Karpas-422 (cell line): Measurements from ENCODE around the gene ZNF462. TPM values are rescaled to one million over a fixed set of nuclear protein-coding genes. Genes with fewer than 3 reads are reported as not detected.
"Not testable (repeated sequence)": the region's sequence is repeated elsewhere in the genome, so short reads cannot be mapped to it uniquely, and the experiment has no call there.

Source experiments
- DNase-seq: peaks from one replicate; pipeline ENCODE4 v3.0.0-alpha.2; 2015
- H2AFZ ChIP-seq: fragments of 200-600 bp; sonication (generic); 2 replicates; pipeline ENCODE4 v1.6.1; 2014; ENCODE audit warnings: antibody characterized with exemption, low read length, mixed read lengths
- H3K27ac ChIP-seq: fragments of 200-600 bp; sonication (generic); 2 replicates; pipeline ENCODE4 v1.5.1; 2014; ENCODE audit warnings: mild to moderate bottlenecking, low read length, moderate library complexity
- H3K27me3 ChIP-seq: fragments of 200-600 bp; sonication (generic); 2 replicates; pipeline ENCODE4 v1.6.1; 2014; ENCODE audit warnings: low read length, mixed read lengths
- H3K36me3 ChIP-seq: fragments of 200-600 bp; sonication (generic); 2 replicates; pipeline ENCODE4 v1.6.1; 2014; ENCODE audit warnings: low read length, mixed read lengths; ENCODE audit not compliant: insufficient read depth
- H3K4me1 ChIP-seq: fragments of 200-600 bp; sonication (generic); 2 replicates; pipeline ENCODE4 v1.6.1; 2014; ENCODE audit warnings: mild to moderate bottlenecking, low read length, mixed read lengths
- H3K4me2 ChIP-seq: fragments of 200-600 bp; sonication (generic); 2 replicates; pipeline ENCODE4 v1.6.1; 2014; ENCODE audit warnings: low read length, low read depth, mild to moderate bottlenecking; ENCODE audit not compliant: poor library complexity, severe bottlenecking
- H3K4me3 ChIP-seq: fragments of 200-600 bp; sonication (generic); 2 replicates; pipeline ENCODE4 v1.5.1; 2014; ENCODE audit warnings: mild to moderate bottlenecking, antibody characterized with exemption, low read length, mixed read lengths
- H3K79me2 ChIP-seq: fragments of 200-600 bp; sonication (generic); 2 replicates; pipeline ENCODE4 v1.6.1; 2014; ENCODE audit warnings: mild to moderate bottlenecking, low read length, mixed read lengths
- H3K9ac ChIP-seq: fragments of 200-600 bp; sonication (generic); 2 replicates; pipeline ENCODE4 v1.6.0; 2014; ENCODE audit warnings: low read length
- H3K9me2 ChIP-seq: fragments of 200-600 bp; sonication (generic), shearing (Covaris generic); replicated peaks from 2 replicates; pipeline ENCODE4 v1.6.0; 2014; ENCODE audit warnings: mild to moderate bottlenecking, low read length, moderate library complexity; ENCODE audit not compliant: insufficient read depth
- H3K9me3 ChIP-seq: fragments of 300-700, 200-600 bp; sonication (generic); 2 replicates; pipeline ENCODE4 v1.6.1; 2014; ENCODE audit warnings: low read length, mixed read lengths
- H4K20me1 ChIP-seq: fragments of 200-600 bp; sonication (generic); 2 replicates; pipeline ENCODE4 v1.6.1; 2014; ENCODE audit warnings: mild to moderate bottlenecking, antibody characterized with exemption, low read length, low read depth; ENCODE audit not compliant: insufficient read depth
- total RNA-seq: library from RNA; depleted of rRNA; stranded (reverse); fragments of >200 nt; shearing (Covaris generic); gene quantifications from 2 replicates; pipeline ENCODE4 v1.2.3, GENCODE V29; 2014; ENCODE audit warnings: low replicate concordance

ZNF462 gene
- total RNA-seq, 1 experiment from 2014 or later, result not detected

DNA sequence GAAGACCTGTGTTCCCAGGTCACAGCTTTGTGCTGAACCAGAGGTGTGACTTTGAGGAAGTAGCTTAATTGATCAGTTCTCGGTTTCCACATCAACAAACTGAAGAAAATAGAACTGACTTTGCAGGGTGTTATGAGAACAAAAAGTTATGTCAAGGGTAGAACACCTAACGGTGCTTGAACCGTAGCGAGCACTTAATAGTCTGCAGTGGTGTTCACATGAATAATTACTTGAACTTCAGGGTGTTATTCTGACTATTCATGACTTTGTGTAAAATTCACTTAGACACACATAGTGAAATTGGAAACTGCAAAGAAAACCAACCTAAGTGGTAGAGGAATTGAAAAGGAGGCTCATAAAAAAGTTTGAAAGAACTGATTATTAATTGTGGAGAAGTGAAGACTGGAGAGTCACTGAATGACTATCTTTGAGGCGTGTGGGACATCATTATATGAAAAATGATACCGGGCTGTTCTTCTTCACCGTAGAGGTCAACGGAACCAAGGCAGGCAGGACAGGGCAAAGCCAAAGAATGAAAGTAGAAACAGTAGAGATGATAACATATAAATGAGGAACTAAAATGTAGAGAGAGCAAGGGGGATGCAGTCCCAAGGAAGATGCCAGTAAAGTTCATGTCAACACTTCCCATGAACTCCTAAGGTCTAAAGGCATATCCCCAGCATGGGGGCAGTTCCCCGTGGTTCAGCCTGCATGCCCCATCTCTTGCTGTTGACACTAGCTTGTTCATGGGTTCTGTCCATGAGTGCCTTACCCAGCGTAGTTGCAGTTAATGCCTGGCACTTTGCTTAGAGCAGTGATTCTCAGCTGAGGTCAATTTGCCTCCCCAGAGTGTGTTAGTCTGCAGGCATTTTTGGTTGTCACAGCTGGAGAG, 118.7 kb downstream of the ZNF462 start:
- no peak for DNase-seq
- H3K27ac ChIP-seq, result no peak overlapping the region

DNA sequence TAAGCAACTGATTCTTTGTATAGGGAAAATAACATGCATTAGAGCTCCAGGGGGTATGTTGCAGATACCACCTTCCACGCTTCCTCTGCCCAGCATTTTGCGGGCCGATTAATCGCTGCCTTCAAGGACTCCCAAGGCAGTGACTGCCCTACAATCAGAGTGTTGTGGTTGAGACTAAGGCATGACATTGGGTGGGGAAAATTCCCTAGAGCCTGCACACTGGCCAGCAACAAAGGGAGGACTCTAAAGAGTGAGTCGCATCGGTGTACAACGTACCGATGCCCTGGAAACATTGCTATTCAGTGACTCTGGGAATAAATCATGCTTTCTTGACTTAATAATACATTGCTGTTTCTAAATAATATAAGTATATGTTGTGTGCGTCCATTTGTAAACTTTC, 119.7 kb downstream of the ZNF462 start:
- no peaks in the 10 kb centered on the region for H4K20me1 ChIP-seq
- H3K27ac ChIP-seq, result no peak overlapping the region
- H3K4me1 ChIP-seq, result no peaks in the 10 kb centered on the region
- H3K9ac ChIP-seq, result no peak overlapping the region
- H3K79me2 ChIP-seq, result no peaks in the 10 kb centered on the region
- H3K4me2 ChIP-seq, result no peak overlapping the region
- no peaks in the 10 kb centered on the region for H3K9me3 ChIP-seq
- no peak for DNase-seq
- no peaks in the 10 kb centered on the region for H3K27me3 ChIP-seq
- no peaks in the 10 kb centered on the region for H3K36me3 ChIP-seq
- H3K9me2 ChIP-seq, result no peaks in the 10 kb centered on the region
- no peak overlapping the region for H3K4me3 ChIP-seq
- H2AFZ ChIP-seq, result no peak overlapping the region

More for the DNA sequence above, 118.7 kb downstream of the ZNF462 start:
- Histone ChIP-seq H3K4me3 (no peak overlapping the region), H3K4me2 (no peak overlapping the region), H3K36me3 (no peaks in the 10 kb centered on the region), H3K9me2 (no peaks in the 10 kb centered on the region), H3K27me3 (no peaks in the 10 kb centered on the region), H2AFZ (no peak overlapping the region), H3K79me2 (no peaks in the 10 kb centered on the region), H4K20me1 (no peaks in the 10 kb centered on the region), H3K4me1 (no peaks in the 10 kb centered on the region), H3K9ac (no peak overlapping the region), H3K9me3 (no peaks in the 10 kb centered on the region)

DNA sequence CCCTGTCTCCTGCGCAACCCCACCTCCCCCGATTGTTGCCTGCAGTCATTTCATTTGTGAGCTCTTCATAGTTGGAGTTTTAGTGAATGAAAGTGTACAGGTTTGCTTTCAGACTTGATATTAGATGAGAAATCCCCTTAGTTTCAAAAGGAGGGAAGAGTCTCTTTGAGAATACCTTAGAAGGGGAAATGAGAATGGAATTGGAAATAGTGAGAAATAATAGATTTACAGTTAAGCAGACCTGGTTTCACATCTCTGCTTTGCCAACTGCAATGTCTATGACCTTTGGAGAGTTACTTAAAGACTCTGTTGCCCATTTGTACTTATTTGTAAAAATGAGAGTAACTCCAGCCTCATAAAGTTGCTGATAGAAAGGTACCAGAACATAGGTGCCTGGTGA, 120.4 kb downstream of the ZNF462 start:
- no peaks in the 10 kb centered on the region for H3K9me3 ChIP-seq
- no peak overlapping the region for H3K9ac ChIP-seq
- no peak overlapping the region for H2AFZ ChIP-seq
- H3K9me2 ChIP-seq, result no peaks in the 10 kb centered on the region
- no peak for DNase-seq
- no peaks in the 10 kb centered on the region for H4K20me1 ChIP-seq
- H3K4me2 ChIP-seq, result no peak overlapping the region
- H3K4me3 ChIP-seq, result no peak overlapping the region
- no peaks in the 10 kb centered on the region for H3K79me2 ChIP-seq
- no peaks in the 10 kb centered on the region for H3K4me1 ChIP-seq
- H3K27ac ChIP-seq, result no peak overlapping the region
- no peaks in the 10 kb centered on the region for H3K36me3 ChIP-seq
- H3K27me3 ChIP-seq, result no peaks in the 10 kb centered on the region

DNA sequence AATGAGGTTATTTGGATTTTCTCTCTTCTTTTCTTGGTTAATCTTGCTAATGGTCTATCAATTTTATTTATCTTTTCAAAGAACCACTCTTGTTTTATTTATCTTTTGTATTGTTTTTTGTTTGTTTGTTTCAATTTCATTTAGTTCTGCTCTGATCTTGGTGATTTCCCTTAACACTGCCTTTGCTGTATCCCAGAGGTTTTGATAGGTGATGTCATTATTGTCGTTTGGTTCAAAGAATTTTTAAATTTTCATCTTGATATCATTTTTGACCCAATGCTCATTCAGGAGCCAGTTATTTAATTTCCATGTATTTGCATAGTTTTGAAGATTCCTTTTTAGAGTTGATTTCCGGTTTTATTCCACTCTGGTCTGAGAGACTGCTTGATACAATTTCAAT, 126.9 kb downstream of the ZNF462 start:
- not testable (repeated sequence) for H3K9ac ChIP-seq, H3K9me3 ChIP-seq, H4K20me1 ChIP-seq, H3K9me2 ChIP-seq, H3K4me1 ChIP-seq, H3K79me2 ChIP-seq, H2AFZ ChIP-seq, H3K27me3 ChIP-seq, H3K4me3 ChIP-seq, H3K36me3 ChIP-seq, H3K4me2 ChIP-seq, H3K27ac ChIP-seq
- DNase-seq, result peak; percentile 6

DNA sequence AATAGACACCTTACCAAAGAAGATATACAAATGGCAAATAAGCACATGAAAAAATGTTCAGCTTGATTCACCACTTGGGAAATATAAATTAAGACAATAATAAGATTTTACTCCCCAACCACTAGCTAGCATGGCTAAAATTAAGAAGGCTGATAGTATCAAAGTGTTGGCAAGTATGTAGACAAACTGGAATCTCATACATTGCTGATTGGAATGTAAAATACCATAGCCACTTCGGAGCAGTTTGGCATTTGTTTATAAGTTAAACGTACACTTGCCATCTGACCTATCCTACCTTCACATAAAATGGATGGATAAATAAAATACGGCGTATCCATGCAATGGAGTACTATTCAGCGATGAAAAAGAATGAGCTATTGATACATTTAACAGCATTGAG, 129.2 kb downstream of the ZNF462 start:
- Histone ChIP-seq H3K9ac (no peak overlapping the region), H3K27me3 (no peaks in the 10 kb centered on the region), H2AFZ (no peak overlapping the region), H4K20me1 (no peaks in the 10 kb centered on the region), H3K4me2 (no peak overlapping the region), H3K9me2 (no peaks in the 10 kb centered on the region), H3K9me3 (no peaks in the 10 kb centered on the region), H3K4me1 (no peaks in the 10 kb centered on the region), H3K36me3 (no peaks in the 10 kb centered on the region), H3K79me2 (no peaks in the 10 kb centered on the region), H3K27ac (no peak overlapping the region), H3K4me3 (no peak overlapping the region)
- DNase-seq, result peak; percentile 7

DNA sequence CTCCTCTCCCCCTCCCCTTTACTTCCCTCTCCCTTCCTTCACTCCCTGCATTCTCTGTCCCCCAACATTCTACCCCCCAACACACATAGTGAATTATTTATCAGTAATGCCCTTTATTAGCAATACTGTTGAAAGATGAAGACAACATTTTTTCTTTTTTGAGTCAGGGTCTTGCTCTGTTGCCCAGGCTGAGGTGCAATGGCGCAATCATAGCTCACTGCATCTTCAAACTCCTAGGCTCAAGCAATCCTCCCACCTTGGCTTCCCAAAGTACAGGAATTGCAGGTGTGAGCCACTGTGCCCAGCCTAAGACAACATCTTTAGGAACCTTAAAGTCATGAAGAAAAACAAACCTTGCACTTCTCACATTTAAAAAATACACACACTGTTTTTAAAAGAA, 130.6 kb downstream of the ZNF462 start:
- no peak overlapping the region for H3K9ac ChIP-seq
- peak; percentile 25 for DNase-seq
- no peaks in the 10 kb centered on the region for H3K79me2 ChIP-seq

DNA sequence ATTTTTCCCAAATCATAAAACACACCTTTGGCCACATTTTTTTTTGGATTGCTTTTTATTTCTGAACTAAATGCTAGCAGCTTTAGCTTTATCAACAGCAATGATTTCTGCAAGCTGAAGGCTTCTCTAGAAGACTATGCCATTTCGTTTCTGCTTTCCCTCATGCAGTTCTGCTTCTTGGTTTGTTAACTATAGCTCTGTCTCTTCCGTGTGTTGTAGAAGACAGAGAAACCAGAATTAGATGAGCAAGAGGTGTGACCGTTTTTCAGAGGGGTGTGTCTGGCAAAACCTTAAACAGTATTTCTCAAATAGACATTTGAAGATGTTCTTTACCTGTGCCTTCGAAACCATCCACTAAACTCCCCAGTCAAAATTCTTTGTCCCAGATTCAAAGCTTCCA, 131.5 kb downstream of the ZNF462 start:
- H3K4me1 ChIP-seq, result no peaks in the 10 kb centered on the region
- H3K9me2 ChIP-seq, result no peaks in the 10 kb centered on the region
- no peak overlapping the region for H3K4me2 ChIP-seq
- no peak overlapping the region for H3K4me3 ChIP-seq
- no peaks in the 10 kb centered on the region for H4K20me1 ChIP-seq
- no peaks in the 10 kb centered on the region for H3K36me3 ChIP-seq
- H3K27ac ChIP-seq, result no peak overlapping the region
- H3K9me3 ChIP-seq, result no peaks in the 10 kb centered on the region
- H2AFZ ChIP-seq, result no peak overlapping the region
- H3K79me2 ChIP-seq, result no peaks in the 10 kb centered on the region
- DNase-seq, result peak; percentile 39
- no peaks in the 10 kb centered on the region for H3K27me3 ChIP-seq
- no peak overlapping the region for H3K9ac ChIP-seq

More for the DNA sequence above, 130.6 kb downstream of the ZNF462 start:
- Histone ChIP-seq H3K9me3 (no peaks in the 10 kb centered on the region), H4K20me1 (no peaks in the 10 kb centered on the region), H3K4me3 (no peak overlapping the region), H3K27ac (no peak overlapping the region), H3K4me2 (no peak overlapping the region), H3K9me2 (no peaks in the 10 kb centered on the region), H3K27me3 (no peaks in the 10 kb centered on the region), H3K36me3 (no peaks in the 10 kb centered on the region), H3K4me1 (no peaks in the 10 kb centered on the region), H2AFZ (no peak overlapping the region)

DNA sequence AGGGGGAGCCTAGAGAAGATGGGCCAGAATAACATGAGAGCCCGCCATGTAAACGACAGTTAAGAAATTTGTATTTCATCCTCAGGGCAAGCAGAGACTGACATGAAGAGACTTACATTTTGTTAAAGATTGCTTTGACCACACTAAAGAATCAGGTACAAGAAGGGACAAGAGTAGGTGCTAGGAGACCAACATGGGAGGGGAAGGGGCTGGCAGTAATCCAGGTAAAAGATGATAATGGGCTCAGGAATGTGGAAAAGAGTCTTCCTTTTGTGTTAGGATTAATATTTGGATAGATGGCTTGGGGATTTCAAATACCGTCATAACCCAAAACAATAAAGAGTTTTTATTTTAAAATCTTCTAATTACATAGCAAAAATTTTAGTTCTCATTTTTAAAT, 137.3 kb downstream of the ZNF462 start:
- Histone ChIP-seq H3K4me3 (no peak overlapping the region), H3K4me2 (no peak overlapping the region), H3K36me3 (no peaks in the 10 kb centered on the region), H3K9ac (no peak overlapping the region), H2AFZ (no peak overlapping the region), H3K9me3 (no peaks in the 10 kb centered on the region), H4K20me1 (no peaks in the 10 kb centered on the region), H3K79me2 (no peaks in the 10 kb centered on the region), H3K4me1 (peaks cover 6% of the 10 kb centered on the region), H3K9me2 (no peaks in the 10 kb centered on the region), H3K27ac (no peak overlapping the region), H3K27me3 (no peaks in the 10 kb centered on the region)
- no peak for DNase-seq
